PC-9 (cell line): Measurements from ENCODE around the gene ZNF729. TPM values are rescaled to one million over a fixed set of nuclear protein-coding genes. Genes with fewer than 3 reads are reported as not detected.

Experiments
- BruUV-seq: library from RNA; stranded (reverse); fragments of 400-500 nt; replicated peaks from 2 replicates; lab custom pipeline; 2021; lab: Mats Ljungman, UMichigan
- CTCF ChIA-PET: fragments of 300-600 bp; sonication (Branson Sonifier 250); formaldehyde crosslinking; loops from one replicate; lab custom pipeline; 2022; ENCODE audit warnings: antibody characterized with exemption; lab: Charles Lee
- POLR2A ChIA-PET: fragments of 300-600 bp; sonication (Branson Sonifier 250); formaldehyde crosslinking; loops from one replicate; lab custom pipeline; 2022; ENCODE audit warnings: antibody characterized with exemption; ENCODE audit not compliant: unreplicated experiment; lab: Charles Lee
- DNase-seq, 2 experiments: peaks; one replicate each; pipeline versions ENCODE4 v3.0.0 to v3.0.0-alpha.2; 2015 to 2022; ENCODE audit warnings: mixed read lengths in 1 of 2
- H2AFZ ChIP-seq: fragments of 200-600 bp; sonication (generic); 2 replicates; pipeline ENCODE4 v1.8.1; 2017; ENCODE audit warnings: antibody characterized with exemption
- H3F3A ChIP-seq: fragments of 200-600 bp; sonication (generic); 2 replicates; pipeline ENCODE4 v1.8.1; 2017; ENCODE audit warnings: antibody characterized with exemption, mild to moderate bottlenecking, low read depth; ENCODE audit not compliant: insufficient read depth
- H3K27ac ChIP-seq: fragments of 200-600 bp; sonication (generic); 2 replicates; pipeline ENCODE4 v1.6.1; 2016; ENCODE audit warnings: mixed run types
- H3K27me3 ChIP-seq: fragments of 200-600 bp; sonication (generic); 2 replicates; pipeline ENCODE4 v1.6.1; 2016; ENCODE audit warnings: low read depth, mixed run types; ENCODE audit not compliant: insufficient read depth
- H3K36me3 ChIP-seq: fragments of 200-600 bp; sonication (generic); 2 replicates; pipeline ENCODE4 v1.6.1; 2016; ENCODE audit warnings: low read depth, mixed run types
- H3K4me1 ChIP-seq: fragments of 200-600 bp; sonication (generic); replicated peaks from 2 replicates; pipeline ENCODE4 v1.6.1; 2016; ENCODE audit warnings: mixed run types; ENCODE audit not compliant: insufficient read depth
- H3K4me2 ChIP-seq: fragments of 200-600 bp; sonication (generic); 2 replicates; pipeline ENCODE4 v1.6.1; 2017; ENCODE audit warnings: mixed run types
- H3K4me3 ChIP-seq: fragments of 200-600 bp; sonication (generic); 2 replicates; pipeline ENCODE4 v1.6.1; 2016; ENCODE audit warnings: mixed run types
- H3K79me2 ChIP-seq: fragments of 200-600 bp; sonication (generic); 2 replicates; pipeline ENCODE4 v1.6.1; 2017; ENCODE audit warnings: low read depth, mixed run types
- H3K9me2 ChIP-seq: fragments of 200-600 bp; sonication (generic); 2 replicates; pipeline ENCODE4 v1.8.1; 2017; ENCODE audit warnings: mild to moderate bottlenecking; ENCODE audit not compliant: insufficient read depth
- H3K9me3 ChIP-seq: fragments of 200-600 bp; sonication (generic); 2 replicates; pipeline ENCODE4 v1.8.1; 2016; ENCODE audit warnings: low read depth; ENCODE audit not compliant: insufficient read depth
- H4K20me1 ChIP-seq: fragments of 200-600 bp; sonication (generic); 2 replicates; pipeline ENCODE4 v1.8.1; 2017; ENCODE audit not compliant: insufficient read depth
- EZH2 ChIP-seq: fragments of 200-600 bp; sonication (generic); IDR thresholded peaks from 2 replicates; pipeline ENCODE4 v1.8.0; 2017; ENCODE audit warnings: antibody characterized with exemption, low read depth
- intact Hi-C: fragments of 100-400 bp; cut with micrococcal nuclease; formaldehyde crosslinking; loops from one replicate; pipeline ENCODE4 v1.10.0; 2022; ENCODE audit not compliant: unreplicated experiment
- total RNA-seq: library from RNA; stranded (reverse); gene quantifications from 2 replicates; pipeline ENCODE4 v1.2.3, GENCODE V29; 2021
- TF ChIP-seq, protein P1 (sequence below): fragments of 200-600 bp; sonication (generic); conservative IDR thresholded peaks from 2 replicates; pipeline ENCODE4 v1.6.1; 2017; ENCODE audit warnings: mixed run types, antibody characterized with exemption, mild to moderate bottlenecking, moderate library complexity

Gene ZNF729
- total RNA-seq, 1 experiment from 2014 or later = not detected

DNA sequence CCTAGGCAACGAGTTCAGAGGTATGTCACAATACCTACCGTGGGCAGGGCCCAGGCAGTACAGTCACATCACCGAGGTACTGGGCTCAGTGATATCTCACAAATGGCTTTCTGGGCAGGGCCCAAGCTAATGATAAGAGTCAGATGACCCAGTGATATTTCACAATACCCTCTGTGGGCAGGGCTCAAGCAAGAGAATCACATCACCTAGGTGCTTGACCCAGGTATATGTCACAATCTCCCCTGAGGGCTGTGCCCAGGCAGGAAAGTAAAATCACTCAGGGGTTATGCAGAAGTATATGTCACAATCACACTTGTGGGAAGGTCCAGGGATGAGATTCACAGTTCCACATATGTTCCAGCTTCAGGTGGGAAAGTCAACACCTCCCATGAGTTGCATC lies 45.3 kb downstream of the ZNF729 start:
- peaks cover 7% of the 10 kb centered on the region; the same call in 1 of the 2 replicates for H3K9me3 ChIP-seq
- no peaks in the 10 kb centered on the region for H3F3A ChIP-seq

DNA sequence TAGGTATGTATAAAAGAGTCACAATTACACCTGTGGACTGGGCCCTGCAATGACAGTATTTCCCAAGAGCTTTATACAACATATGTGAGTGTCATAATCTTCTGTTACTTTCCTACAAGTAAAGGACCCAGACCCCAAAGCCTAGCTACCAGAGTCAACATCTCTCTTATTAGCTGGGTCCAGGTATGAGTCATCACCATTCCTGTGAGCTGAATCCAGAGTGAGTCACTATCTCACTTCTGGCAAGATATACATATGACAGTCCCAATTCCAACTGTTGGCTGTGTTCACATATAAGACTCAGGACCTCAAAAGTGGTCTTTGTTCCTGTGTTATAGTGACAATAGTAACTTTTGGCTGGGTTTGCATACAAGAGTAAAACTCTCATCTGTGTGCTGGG lies 46.7 kb downstream of the ZNF729 start:
- ChIA-PET POLR2A (no interaction called here), CTCF (no interaction called here)
- intact Hi-C loops = no loop called here
- no peak overlapping the region for H3K4me2 ChIP-seq
- no peaks in the 10 kb centered on the region for H3K36me3 ChIP-seq
- H3K27ac ChIP-seq = no peak overlapping the region
- H3K27me3 ChIP-seq = no peaks in the 10 kb centered on the region
- H3K9me3 ChIP-seq = peaks cover 7% of the 10 kb centered on the region; the same call in 1 of the 2 replicates
- TF ChIP-seq, protein P1, sequence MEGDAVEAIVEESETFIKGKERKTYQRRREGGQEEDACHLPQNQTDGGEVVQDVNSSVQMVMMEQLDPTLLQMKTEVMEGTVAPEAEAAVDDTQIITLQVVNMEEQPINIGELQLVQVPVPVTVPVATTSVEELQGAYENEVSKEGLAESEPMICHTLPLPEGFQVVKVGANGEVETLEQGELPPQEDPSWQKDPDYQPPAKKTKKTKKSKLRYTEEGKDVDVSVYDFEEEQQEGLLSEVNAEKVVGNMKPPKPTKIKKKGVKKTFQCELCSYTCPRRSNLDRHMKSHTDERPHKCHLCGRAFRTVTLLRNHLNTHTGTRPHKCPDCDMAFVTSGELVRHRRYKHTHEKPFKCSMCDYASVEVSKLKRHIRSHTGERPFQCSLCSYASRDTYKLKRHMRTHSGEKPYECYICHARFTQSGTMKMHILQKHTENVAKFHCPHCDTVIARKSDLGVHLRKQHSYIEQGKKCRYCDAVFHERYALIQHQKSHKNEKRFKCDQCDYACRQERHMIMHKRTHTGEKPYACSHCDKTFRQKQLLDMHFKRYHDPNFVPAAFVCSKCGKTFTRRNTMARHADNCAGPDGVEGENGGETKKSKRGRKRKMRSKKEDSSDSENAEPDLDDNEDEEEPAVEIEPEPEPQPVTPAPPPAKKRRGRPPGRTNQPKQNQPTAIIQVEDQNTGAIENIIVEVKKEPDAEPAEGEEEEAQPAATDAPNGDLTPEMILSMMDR = no peak
- TF ChIP-seq EZH2 = no peak
- H3K4me3 ChIP-seq = no peak overlapping the region
- H4K20me1 ChIP-seq = no peaks in the 10 kb centered on the region
- no peaks in the 10 kb centered on the region for H3K79me2 ChIP-seq
- H2AFZ ChIP-seq = no peak overlapping the region
- H3K4me1 ChIP-seq = no peaks in the 10 kb centered on the region
- H3K9me2 ChIP-seq = no peaks in the 10 kb centered on the region
- DNase-seq = peak in 1 of 2 experiments; percentile 52
- BruUV-seq = no TSS peak
- no peaks in the 10 kb centered on the region for H3F3A ChIP-seq

More for the DNA sequence above, 45.3 kb downstream of the ZNF729 start:
- Histone ChIP-seq H3K4me1 (no peaks in the 10 kb centered on the region), H3K4me3 (no peak overlapping the region), H2AFZ (no peak overlapping the region), H3K9me2 (no peaks in the 10 kb centered on the region), H4K20me1 (no peaks in the 10 kb centered on the region), H3K36me3 (no peaks in the 10 kb centered on the region), H3K4me2 (no peak overlapping the region), H3K27ac (no peak overlapping the region), H3K79me2 (no peaks in the 10 kb centered on the region), H3K27me3 (no peaks in the 10 kb centered on the region)
- TF ChIP-seq EZH2 = no peak
- TF ChIP-seq, protein P1 = no peak
- BruUV-seq = no TSS peak
- intact Hi-C loops = no loop called here
- ChIA-PET POLR2A (no interaction called here), CTCF (no interaction called here)
- no peak for DNase-seq

DNA sequence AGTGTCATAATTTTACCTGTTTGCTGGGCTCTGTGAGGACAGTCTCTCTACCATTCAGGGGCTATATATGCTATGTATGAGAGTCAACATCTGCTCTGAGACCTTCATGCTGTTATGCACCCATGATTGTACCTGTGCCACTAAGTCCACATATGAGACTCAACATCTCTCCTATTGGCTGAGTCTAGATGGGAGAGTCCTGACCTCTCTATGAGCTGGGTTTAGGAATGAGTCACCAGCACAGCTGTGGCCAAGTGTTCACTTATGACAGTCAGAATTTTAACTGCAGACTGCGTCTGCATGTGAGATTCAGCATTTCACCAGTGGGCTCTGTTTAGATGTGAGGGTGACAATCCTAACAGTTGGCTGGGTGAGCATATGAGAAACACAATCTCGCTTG lies 49.5 kb downstream of the ZNF729 start:
- H3K79me2 ChIP-seq = no peaks in the 10 kb centered on the region
- H3K36me3 ChIP-seq = no peaks in the 10 kb centered on the region
- no peaks in the 10 kb centered on the region for H3K4me1 ChIP-seq
- no peak overlapping the region for H3K27ac ChIP-seq
- H3K9me3 ChIP-seq = peaks cover under 1% of the 10 kb centered on the region; the same call in 1 of the 2 replicates
- no peaks in the 10 kb centered on the region for H3K9me2 ChIP-seq
- ChIA-PET CTCF (no interaction called here), POLR2A (no interaction called here)
- H2AFZ ChIP-seq = no peak overlapping the region
- TF ChIP-seq, protein P1 = no peak
- no peak for TF ChIP-seq EZH2
- no peak overlapping the region for H3K4me2 ChIP-seq
- H3K4me3 ChIP-seq = no peak overlapping the region
- H4K20me1 ChIP-seq = no peaks in the 10 kb centered on the region
- no peaks in the 10 kb centered on the region for H3F3A ChIP-seq
- BruUV-seq = no TSS peak
- no peaks in the 10 kb centered on the region for H3K27me3 ChIP-seq
- no peak for DNase-seq
- intact Hi-C loops = no loop called here
